T1000 (cell line): ENCODE measurements around the gene LCOR.

ENCODE experiments used
- DNase-seq: peaks from one replicate; lab custom pipeline; 2025; ENCODE audit warnings: mixed read lengths; lab: John Stamatoyannopoulos, UW

LCOR gene

GRCh38 chr10:96890172-96890513 is 58.0 kb downstream of the LCOR start:
- no peak for DNase-seq

GRCh38 chr10:96890580-96890979 is 58.5 kb downstream of the LCOR start:
- no peak for DNase-seq

- DNase-seq, result no peak
These were observed 59.7 kb downstream of the LCOR start for GRCh38 chr10:96891840-96892239.

GRCh38 chr10:96895662-96896424 is 63.7 kb downstream of the LCOR start:
- DNase-seq, result no peak

- no peak for DNase-seq
These were observed 64.9 kb downstream of the LCOR start for GRCh38 chr10:96896884-96897589.

- DNase-seq, result no peak
These were observed 70.0 kb downstream of the LCOR start for GRCh38 chr10:96902117-96902516.

- DNase-seq, result no peak
These were observed 70.7 kb downstream of the LCOR start for GRCh38 chr10:96902731-96903358.

- DNase-seq, result no peak
These were observed 72.5 kb downstream of the LCOR start for GRCh38 chr10:96904648-96905047.

GRCh38 chr10:96906864-96907263 is 74.8 kb downstream of the LCOR start:
- no peak for DNase-seq

- DNase-seq, result no peak
These were observed 78.6 kb downstream of the LCOR start for GRCh38 chr10:96910488-96911395.

GRCh38 chr10:96912405-96912804 is 80.3 kb downstream of the LCOR start:
- DNase-seq, result no peak

- DNase-seq, result no peak
These were observed 81.8 kb downstream of the LCOR start for GRCh38 chr10:96913906-96914305.

GRCh38 chr10:96917628-96918027 is 85.5 kb downstream of the LCOR start:
- no peak for DNase-seq

GRCh38 chr10:96918214-96919002 is 86.3 kb downstream of the LCOR start:
- DNase-seq, result no peak

GRCh38 chr10:96919785-96920430 is 87.8 kb downstream of the LCOR start:
- no peak for DNase-seq

- no peak for DNase-seq
These were observed 89.6 kb downstream of the LCOR start for GRCh38 chr10:96921655-96922054.

GRCh38 chr10:96922978-96923948 is 91.2 kb downstream of the LCOR start:
- DNase-seq, result no peak

GRCh38 chr10:96924861-96925260 is 92.8 kb downstream of the LCOR start:
- no peak for DNase-seq

GRCh38 chr10:96930469-96930868 is 98.4 kb downstream of the LCOR start:
- DNase-seq, result no peak

- no peak for DNase-seq
These were observed 103.0 kb downstream of the LCOR start for GRCh38 chr10:96935148-96935547.
